Peyer's patch (tissue), 4 donors: ENCODE measurements around the gene LANCL3. TPM values are rescaled to one million over a fixed set of nuclear protein-coding genes. Genes with fewer than 3 reads are reported as not detected.
"Not testable (repeated sequence)": the region's sequence is repeated elsewhere in the genome, so short reads cannot be mapped to it uniquely, and the experiment has no call there.

Experiments
- DNase-seq, 3 donors: peaks; one replicate each; pipeline ENCODE4 v3.0.0-alpha.2; 2017 to 2019
- H3K27ac ChIP-seq, 4 donors: fragments of 200-600 bp; sonication (generic); one replicate each; pipeline ENCODE4 v1.5.1; 2016 to 2019
- H3K27me3 ChIP-seq, 2 donors: fragments of 200-600 bp; sonication (generic); one replicate each; pipeline ENCODE4 v1.5.1; 2019
- H3K36me3 ChIP-seq, 3 donors: fragments of 200-600 bp; sonication (generic); one replicate each; pipeline ENCODE4 v1.5.1; 2016 to 2019
- H3K4me1 ChIP-seq, 4 donors: fragments of 200-600 bp; sonication (generic); one replicate each; pipeline ENCODE4 v1.5.1; 2016 to 2019
- H3K4me3 ChIP-seq, 4 donors: fragments of 200-600 bp; sonication (generic); 1 replicate in 3 of 4; 2 replicates in 1 of 4; pipeline ENCODE4 v1.5.1; 2016 to 2019; ENCODE audit warnings: mild to moderate bottlenecking in 1 of 4
- H3K9me3 ChIP-seq, 4 donors: fragments of 200-600 bp; sonication (generic); one replicate each; pipeline ENCODE4 v1.5.1; 2016 to 2019; ENCODE audit warnings: mild to moderate bottlenecking in 1 of 4
- POLR2A ChIP-seq, 2 donors: fragments of 450-650 bp; IDR thresholded peaks; one replicate each; pipeline ENCODE4 v1.5.1; 2017; ENCODE audit warnings: antibody characterized with exemption in 2 of 2, mild to moderate bottlenecking in 2 of 2, moderate library complexity in 2 of 2
- total RNA-seq, 4 donors: library from RNA; depleted of rRNA; stranded (reverse); fragments of >200 nt; gene quantifications; one replicate each; pipeline ENCODE4 v1.1.0, GENCODE V29; 2016
- TF ChIP-seq, protein P1 (sequence below), 6 experiments: fragments of 450-650 bp in 4 of 6; fragments of 200-600 bp in 2 of 6; sonication (generic) in 1 of 6; IDR thresholded peaks; one replicate each; pipeline ENCODE4 v1.5.1; 2017 to 2019; ENCODE audit warnings: antibody characterized with exemption in 6 of 6, mild to moderate bottlenecking in 3 of 6, moderate library complexity in 1 of 6

LANCL3 gene
- total RNA-seq, 4 donors from 2014 or later = 0.28 to 3.4 (median 0.88) TPM; not detected in 1

GRCh38 chrX:37553476-37553875 is 18.0 kb upstream of the LANCL3 start:
- Histone ChIP-seq H3K27ac (no peak overlapping the region), H3K4me3 (no peak overlapping the region), H3K27me3 (no peaks in the 10 kb centered on the region), H3K36me3 (no peaks in the 10 kb centered on the region), H3K4me1 (no peaks in the 10 kb centered on the region), H3K9me3 (no peaks in the 10 kb centered on the region)
- TF ChIP-seq POLR2A (IDR thresholded peaks at IDR 0.05) = no peak
- TF ChIP-seq, protein P1, sequence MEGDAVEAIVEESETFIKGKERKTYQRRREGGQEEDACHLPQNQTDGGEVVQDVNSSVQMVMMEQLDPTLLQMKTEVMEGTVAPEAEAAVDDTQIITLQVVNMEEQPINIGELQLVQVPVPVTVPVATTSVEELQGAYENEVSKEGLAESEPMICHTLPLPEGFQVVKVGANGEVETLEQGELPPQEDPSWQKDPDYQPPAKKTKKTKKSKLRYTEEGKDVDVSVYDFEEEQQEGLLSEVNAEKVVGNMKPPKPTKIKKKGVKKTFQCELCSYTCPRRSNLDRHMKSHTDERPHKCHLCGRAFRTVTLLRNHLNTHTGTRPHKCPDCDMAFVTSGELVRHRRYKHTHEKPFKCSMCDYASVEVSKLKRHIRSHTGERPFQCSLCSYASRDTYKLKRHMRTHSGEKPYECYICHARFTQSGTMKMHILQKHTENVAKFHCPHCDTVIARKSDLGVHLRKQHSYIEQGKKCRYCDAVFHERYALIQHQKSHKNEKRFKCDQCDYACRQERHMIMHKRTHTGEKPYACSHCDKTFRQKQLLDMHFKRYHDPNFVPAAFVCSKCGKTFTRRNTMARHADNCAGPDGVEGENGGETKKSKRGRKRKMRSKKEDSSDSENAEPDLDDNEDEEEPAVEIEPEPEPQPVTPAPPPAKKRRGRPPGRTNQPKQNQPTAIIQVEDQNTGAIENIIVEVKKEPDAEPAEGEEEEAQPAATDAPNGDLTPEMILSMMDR (IDR thresholded peaks at IDR 0.05) = no peak
- no peak for DNase-seq

GRCh38 chrX:37565254-37565653 is 6.2 kb upstream of the LANCL3 start:
- H3K4me3 ChIP-seq, DNase-seq, H3K27me3 ChIP-seq, H3K36me3 ChIP-seq, H3K4me1 ChIP-seq, H3K27ac ChIP-seq, H3K9me3 ChIP-seq: not testable (repeated sequence)

DNA sequence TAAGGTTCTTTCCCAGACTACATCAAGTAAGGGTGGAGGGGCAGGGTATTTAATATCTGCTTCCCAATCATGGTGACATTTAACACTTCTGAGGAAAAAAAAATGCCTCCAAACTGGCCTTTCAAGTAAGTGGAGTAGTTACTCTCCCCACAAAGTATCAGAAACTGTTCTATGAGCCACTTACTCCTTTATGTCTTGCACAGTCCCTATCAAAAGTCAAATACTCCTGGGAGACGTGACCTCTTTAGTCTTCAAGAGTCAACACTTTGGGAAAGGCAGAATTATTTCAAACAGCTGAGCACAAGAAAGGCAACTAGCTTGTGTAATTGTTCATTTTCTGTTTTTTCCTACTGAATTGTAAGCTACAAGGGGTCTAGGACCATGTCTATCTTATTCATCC is 1.1 kb upstream of the LANCL3 start:
- not testable (repeated sequence) for H3K27ac ChIP-seq, H3K4me3 ChIP-seq, H3K27me3 ChIP-seq, H3K4me1 ChIP-seq, H3K36me3 ChIP-seq, H3K9me3 ChIP-seq, DNase-seq

DNA sequence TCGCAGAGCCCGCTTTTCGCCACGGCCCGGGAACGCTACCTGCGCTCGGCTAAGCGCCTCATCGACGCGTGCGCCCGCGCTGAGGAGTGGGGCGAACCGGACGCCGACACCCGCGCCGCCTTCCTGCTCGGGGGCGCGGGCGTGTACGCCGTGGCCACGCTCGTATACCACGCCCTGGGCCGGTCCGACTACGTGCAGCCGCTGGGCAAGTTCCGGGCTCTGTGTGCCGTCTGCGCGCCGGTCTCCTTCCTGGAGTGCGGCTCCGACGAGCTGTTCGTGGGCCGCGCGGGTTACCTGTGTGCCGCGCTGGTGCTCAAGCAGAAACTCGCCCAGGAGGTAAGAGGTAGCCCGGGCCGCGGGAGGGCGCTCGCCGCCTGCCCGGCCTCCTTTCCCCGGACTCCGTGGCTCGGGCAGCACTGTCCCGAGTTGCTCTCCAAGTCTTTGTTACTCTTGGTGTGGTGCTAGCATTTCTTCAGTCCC is 687 bp downstream of the LANCL3 start:
- not testable (repeated sequence) for H3K9me3 ChIP-seq, H3K27me3 ChIP-seq, H3K36me3 ChIP-seq, H3K4me1 ChIP-seq
- DNase-seq = peak in 2 of 3 donors; percentile 65 to 74
- Histone ChIP-seq H3K4me3 (peak overlapping the region in 3 of 4 donors; percentile 20 to 52 (median 47)), H3K27ac (peak overlapping the region in 1 of 4 donors; percentile 25)
- TF ChIP-seq, protein P1 (IDR thresholded peaks at IDR 0.05) = peak in 3 of 6 experiments; percentile 52 to 61 (median 59)

DNA sequence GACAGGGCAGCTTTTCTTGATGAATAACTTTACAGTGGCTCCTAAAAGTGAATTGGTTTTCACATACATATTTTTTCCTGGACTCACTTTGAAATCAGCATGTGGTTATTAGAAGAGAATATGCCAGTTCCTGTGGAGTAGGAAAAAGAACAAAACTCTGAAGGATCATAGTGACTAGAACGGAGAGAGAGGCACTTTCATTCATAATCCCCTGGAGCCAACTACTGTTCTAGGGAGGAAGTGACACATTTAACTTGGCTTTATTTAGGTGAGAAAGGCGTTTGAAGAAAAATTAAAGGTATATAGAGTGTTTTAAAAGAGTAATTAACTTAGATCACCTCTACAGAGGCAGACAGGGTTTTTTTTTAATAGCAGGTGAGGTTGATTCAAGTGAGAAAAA is 1.7 kb downstream of the LANCL3 start:
- H3K4me3 ChIP-seq = not testable (repeated sequence)

DNA sequence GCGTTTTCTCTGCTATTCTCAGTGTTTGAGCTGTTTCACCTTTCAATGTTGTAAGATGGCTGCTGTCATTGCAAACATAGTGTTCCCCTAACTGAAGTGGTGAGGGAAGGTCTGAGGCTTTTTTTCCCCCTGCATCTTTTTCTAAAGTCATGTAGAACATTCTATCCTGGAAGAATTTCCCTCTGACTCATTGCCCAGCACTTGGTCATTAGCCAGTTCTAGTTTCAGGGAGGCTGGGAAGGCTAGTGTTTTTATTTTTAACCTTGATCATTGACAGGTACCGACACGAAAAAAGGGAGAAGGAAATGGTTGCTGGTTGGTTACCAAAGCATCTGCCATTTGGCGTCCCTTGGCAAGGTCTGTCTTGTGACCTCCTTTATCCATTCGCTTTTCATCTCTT is 6.6 kb downstream of the LANCL3 start:
- no peaks in the 10 kb centered on the region for H3K27me3 ChIP-seq
- no peak for DNase-seq
- H3K9me3 ChIP-seq = peaks cover 0 to 4% (median 0%) of the 10 kb centered on the region in 4 donors
- H3K27ac ChIP-seq = no peak overlapping the region
- no peak overlapping the region for H3K4me3 ChIP-seq
- no peaks in the 10 kb centered on the region for H3K4me1 ChIP-seq
- no peak for TF ChIP-seq POLR2A (IDR thresholded peaks at IDR 0.05)
- TF ChIP-seq, protein P1 (IDR thresholded peaks at IDR 0.05) = no peak
- H3K36me3 ChIP-seq = no peaks in the 10 kb centered on the region

More for the DNA sequence above, 1.7 kb downstream of the LANCL3 start:
- not testable (repeated sequence) for H3K27me3 ChIP-seq, H3K9me3 ChIP-seq, DNase-seq, H3K36me3 ChIP-seq, H3K4me1 ChIP-seq, H3K27ac ChIP-seq

- Histone ChIP-seq H3K27ac (no peak overlapping the region), H3K27me3 (no peaks in the 10 kb centered on the region), H3K9me3 (no peaks in the 10 kb centered on the region), H3K4me3 (no peak overlapping the region), H3K36me3 (no peaks in the 10 kb centered on the region), H3K4me1 (no peaks in the 10 kb centered on the region)
- TF ChIP-seq, protein P1 (IDR thresholded peaks at IDR 0.05) = no peak
- TF ChIP-seq POLR2A (IDR thresholded peaks at IDR 0.05) = no peak
- no peak for DNase-seq
These were observed 8.6 kb downstream of the LANCL3 start for GRCh38 chrX:37580080-37580479.

GRCh38 chrX:37587337-37587736 is 15.9 kb downstream of the LANCL3 start:
- not testable (repeated sequence) for H3K27me3 ChIP-seq, H3K4me1 ChIP-seq, DNase-seq, H3K9me3 ChIP-seq, H3K36me3 ChIP-seq, H3K4me3 ChIP-seq, H3K27ac ChIP-seq
